HCT116 (cell line): ENCODE measurements around the gene VSX2.

ENCODE experiments used
- CTCF ChIP-seq, 3 experiments: fragments of 200-600 bp in 1 of 3; sonication (generic) in 1 of 3; IDR thresholded peaks in 2 of 3; conservative IDR thresholded peaks in 1 of 3; 2 replicates each; pipeline ENCODE4 v1.5.1; 2012 to 2017; ENCODE audit warnings: low read depth in 2 of 3, low read length in 2 of 3, antibody characterized with exemption in 1 of 3, borderline replicate concordance in 1 of 3, control low read depth in 1 of 3, mild to moderate bottlenecking in 1 of 3, mixed read lengths in 1 of 3, mixed run types in 1 of 3, moderate library complexity in 1 of 3; ENCODE audit not compliant: insufficient read depth in 1 of 3
- EGR1 ChIP-seq: IDR thresholded peaks from 2 replicates; pipeline ENCODE4 v1.6.1; 2012; ENCODE audit warnings: low read depth
- POLR2AphosphoS5 ChIP-seq: IDR thresholded peaks from 2 replicates; pipeline ENCODE4 v1.6.1; 2011; ENCODE audit warnings: mild to moderate bottlenecking, low read depth, low read length, moderate library complexity
- ZBTB33 ChIP-seq: IDR thresholded peaks from 2 replicates; pipeline ENCODE4 v1.6.1; 2011; ENCODE audit warnings: mild to moderate bottlenecking, low read length, moderate library complexity; ENCODE audit not compliant: insufficient replicate concordance; ENCODE audit errors: extremely low read depth
- TF ChIP-seq, protein P1 (sequence below): IDR thresholded peaks from 2 replicates; pipeline ENCODE4 v1.6.1; 2012

- TF ChIP-seq CTCF (IDR thresholded peaks at IDR 0.05 in 2 of 3, conservative IDR thresholded peaks at IDR 0.05 in 1 of 3; ENCODE audit: borderline replicate concordance in 1 of 3, insufficient read depth in 1 of 3, low read depth in 2 of 3, low read length in 2 of 3) (no peak), EGR1 (no peak), POLR2AphosphoS5 (no peak), ZBTB33 (no peak)
- TF ChIP-seq, protein P1, sequence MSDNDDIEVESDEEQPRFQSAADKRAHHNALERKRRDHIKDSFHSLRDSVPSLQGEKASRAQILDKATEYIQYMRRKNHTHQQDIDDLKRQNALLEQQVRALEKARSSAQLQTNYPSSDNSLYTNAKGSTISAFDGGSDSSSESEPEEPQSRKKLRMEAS: no peak
These were observed 44.6 kb upstream of the VSX2 start for GRCh38 chr14:74194506-74195274.
